Neural cell (in vitro differentiated cells): Measurements from ENCODE around the gene LYSMD3. TPM values are rescaled to one million over a fixed set of nuclear protein-coding genes. Genes with fewer than 3 reads are reported as not detected.
A peak's percentile ranks its signal among the peaks of the same experiment; 100 is the strongest.

Experiments
- H2AFZ ChIP-seq: fragments of 200-600, 300-800 bp; sonication (generic), shearing (Covaris generic); 2 replicates; pipeline ENCODE4 v1.6.0; 2014; ENCODE audit warnings: low read depth, mild to moderate bottlenecking, antibody characterized with exemption, low read length, moderate library complexity
- H3F3A ChIP-seq: fragments of 200-600 bp; shearing (Covaris generic); 2 replicates; pipeline ENCODE4 v1.6.1; 2016; ENCODE audit warnings: mild to moderate bottlenecking, moderate library complexity, mixed read lengths, antibody characterized with exemption, low read length; ENCODE audit not compliant: insufficient read depth, poor library complexity, severe bottlenecking
- H3K27ac ChIP-seq: fragments of 200-600, 300-800 bp; sonication (generic), shearing (Covaris generic); 2 replicates; pipeline ENCODE4 v1.5.1; 2014; ENCODE audit warnings: mild to moderate bottlenecking, low read length, moderate library complexity
- H3K27me3 ChIP-seq: fragments of 300-800, 200-600 bp; sonication (generic), shearing (Covaris generic); 2 replicates; pipeline ENCODE4 v1.6.0; 2014; ENCODE audit warnings: mild to moderate bottlenecking, low read depth, low read length, moderate library complexity; ENCODE audit not compliant: insufficient read depth
- H3K36me3 ChIP-seq: fragments of 300-800, 200-600 bp; sonication (generic), shearing (Covaris generic); 2 replicates; pipeline ENCODE4 v1.5.1; 2014; ENCODE audit warnings: mild to moderate bottlenecking, antibody characterized with exemption, low read length, moderate library complexity; ENCODE audit not compliant: insufficient read depth
- H3K4me2 ChIP-seq: fragments of 300-800, 200-600 bp; sonication (generic), shearing (Covaris generic); 2 replicates; pipeline ENCODE4 v1.6.0; 2014; ENCODE audit warnings: mild to moderate bottlenecking, low read length
- H3K4me3 ChIP-seq: fragments of 300-800, 200-600 bp; sonication (generic), shearing (Covaris generic); 2 replicates; pipeline ENCODE4 v1.5.1; 2014; ENCODE audit warnings: mild to moderate bottlenecking, low read length, moderate library complexity
- H3K79me2 ChIP-seq: fragments of 200-600 bp; shearing (Covaris generic); replicated peaks from 2 replicates; pipeline ENCODE4 v1.6.0; 2014; ENCODE audit warnings: mild to moderate bottlenecking, low read length, moderate library complexity; ENCODE audit not compliant: insufficient read depth
- H3K9ac ChIP-seq: fragments of 300-800, 200-600 bp; sonication (generic), shearing (Covaris generic); 2 replicates; pipeline ENCODE4 v1.6.1; 2016; ENCODE audit warnings: mild to moderate bottlenecking, low read length, mixed read lengths
- H3K9me2 ChIP-seq: fragments of 200-600 bp; shearing (Covaris generic); 2 replicates; pipeline ENCODE4 v1.6.1; 2016; ENCODE audit warnings: mild to moderate bottlenecking, low read length, mixed read lengths; ENCODE audit not compliant: insufficient read depth
- H3K9me3 ChIP-seq: fragments of 200-600, 300-800 bp; sonication (generic), shearing (Covaris generic); 2 replicates; pipeline ENCODE4 v1.6.1; 2016; ENCODE audit warnings: mild to moderate bottlenecking, mixed run types, low read length, moderate library complexity, mixed read lengths
- H4K20me1 ChIP-seq: fragments of 200-600 bp; shearing (Covaris generic); 2 replicates; pipeline ENCODE4 v1.6.1; 2016; ENCODE audit warnings: mild to moderate bottlenecking, mixed run types; ENCODE audit not compliant: insufficient read depth
- CTCF ChIP-seq: fragments of 450-650 bp; IDR thresholded peaks from 2 replicates; pipeline ENCODE4 v1.5.1; 2014; ENCODE audit warnings: antibody characterized with exemption, mild to moderate bottlenecking, moderate library complexity; ENCODE audit not compliant: poor library complexity, severe bottlenecking
- EP300 ChIP-seq: fragments of 450-650 bp; conservative IDR thresholded peaks from 2 replicates; pipeline ENCODE4 v1.6.1; 2014; ENCODE audit warnings: antibody characterized with exemption, mild to moderate bottlenecking, moderate library complexity; ENCODE audit not compliant: poor library complexity, severe bottlenecking
- EZH2 ChIP-seq: fragments of 200-600, 300-800 bp; shearing (Covaris generic), sonication (generic); IDR thresholded peaks from 2 replicates; pipeline ENCODE4 v1.6.1; 2014; ENCODE audit warnings: antibody characterized with exemption, low read length, borderline replicate concordance, mild to moderate bottlenecking; ENCODE audit not compliant: insufficient read depth, poor library complexity, severe bottlenecking
- MXI1 ChIP-seq: fragments of 450-650 bp; conservative IDR thresholded peaks from 2 replicates; pipeline ENCODE4 v1.6.1; 2014; ENCODE audit warnings: antibody characterized with exemption, mild to moderate bottlenecking; ENCODE audit not compliant: poor library complexity, severe bottlenecking
- POLR2AphosphoS5 ChIP-seq: IDR thresholded peaks from 2 replicates; pipeline ENCODE4 v1.6.1; 2012
- RAD21 ChIP-seq: fragments of 450-650 bp; conservative IDR thresholded peaks from 2 replicates; pipeline ENCODE4 v1.6.1; 2014; ENCODE audit warnings: antibody characterized with exemption, mild to moderate bottlenecking, moderate library complexity
- SMC3 ChIP-seq: fragments of 450-650 bp; conservative IDR thresholded peaks from 2 replicates; pipeline ENCODE4 v1.6.1; 2014; ENCODE audit warnings: antibody characterized with exemption, mild to moderate bottlenecking, moderate library complexity; ENCODE audit not compliant: poor library complexity
- TAF1 ChIP-seq: IDR thresholded peaks from 2 replicates; pipeline ENCODE4 v1.6.1; 2012; ENCODE audit warnings: low read depth
- polyA plus RNA-seq: library from polyadenylated mRNA; depleted of rRNA; stranded (reverse); fragments of >200 nt; gene quantifications from 2 replicates; pipeline ENCODE4 v1.2.3, GENCODE V29; 2014
- TF ChIP-seq, protein P1 (sequence below): IDR thresholded peaks from 2 replicates; pipeline ENCODE4 v1.6.1; 2012; ENCODE audit warnings: borderline replicate concordance

LYSMD3 gene
- polyA plus RNA-seq, 1 donor from 2014 or later = 11.1 TPM

DNA sequence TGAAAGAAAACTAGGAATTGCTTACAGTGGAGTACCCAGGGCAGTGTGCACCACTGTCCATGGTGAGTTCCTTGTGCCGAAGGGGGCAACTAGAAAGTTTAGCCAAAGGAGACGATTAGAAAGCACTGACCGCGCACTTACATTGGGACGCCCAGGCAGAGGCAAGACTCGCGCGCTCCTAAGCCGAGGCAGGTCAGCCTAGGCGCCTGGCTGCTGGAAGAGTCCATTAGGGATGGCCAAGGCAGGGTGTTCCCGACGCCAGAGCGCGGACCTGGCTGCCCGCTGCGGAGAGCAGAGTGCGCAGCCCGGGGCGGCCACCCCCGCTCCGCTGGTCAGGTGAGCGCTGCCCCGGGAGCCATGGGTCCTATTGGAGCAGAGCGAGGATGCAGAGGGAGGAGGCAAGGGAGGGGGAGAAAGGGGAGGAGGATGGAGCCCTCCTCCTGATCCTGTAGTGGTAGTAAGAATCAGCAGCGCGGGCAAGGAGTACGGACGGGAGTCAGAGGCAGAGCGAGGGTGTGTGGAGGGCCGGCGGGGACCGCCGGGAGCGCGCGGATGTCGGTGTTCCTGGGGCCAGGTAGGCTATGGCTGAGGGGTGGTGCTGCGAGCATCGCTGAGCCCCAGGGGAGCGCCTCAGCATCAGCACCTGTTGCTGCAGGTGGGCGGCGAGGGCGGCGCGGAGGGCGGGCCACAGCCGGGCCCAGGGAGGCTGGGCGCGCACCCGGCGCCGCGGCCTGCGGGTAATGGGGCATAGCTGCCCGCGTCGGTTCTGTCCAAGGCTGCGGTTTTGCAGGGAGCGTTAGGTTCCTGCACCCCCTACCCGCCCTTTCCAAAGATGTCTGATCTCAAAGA lies 29.2 kb upstream of the LYSMD3 start, which contains the start of gene ADGRV1 (continued):
- peak; percentile 20 for TF ChIP-seq CTCF
- no peak for TF ChIP-seq RAD21
- peak; percentile 3 for TF ChIP-seq POLR2AphosphoS5

DNA sequence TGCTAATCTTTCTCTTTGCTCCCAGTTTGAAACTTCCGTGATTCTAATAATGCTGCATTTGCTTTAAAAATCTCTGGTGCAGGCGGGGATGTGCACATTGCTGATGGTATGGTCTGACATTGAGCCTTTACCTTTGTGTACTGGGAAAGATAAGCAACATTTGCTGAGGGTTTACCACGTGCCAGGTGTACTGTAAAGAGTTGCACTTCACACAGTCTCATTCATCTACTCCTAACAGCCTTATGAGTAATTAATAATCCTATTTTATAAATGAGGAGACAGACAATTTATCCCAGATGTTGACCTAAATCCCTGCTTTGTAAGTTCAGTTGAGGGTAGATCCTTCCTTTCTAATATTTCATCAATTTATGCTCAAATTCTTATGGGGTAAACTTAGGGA lies 28.5 kb upstream of the LYSMD3 start:
- Histone ChIP-seq H3K27ac (no peak overlapping the region), H3K36me3 (no peaks in the 10 kb centered on the region), H3K27me3 (peaks cover 30% of the 10 kb centered on the region), H3K4me3 (peak overlapping the region; percentile 73), H4K20me1 (no peaks in the 10 kb centered on the region), H3K9me3 (no peaks in the 10 kb centered on the region), H2AFZ (no peak overlapping the region), H3K9me2 (no peaks in the 10 kb centered on the region), H3K4me2 (peak overlapping the region; percentile 99), H3K79me2 (peaks cover 22% of the 10 kb centered on the region), H3F3A (no peaks in the 10 kb centered on the region), H3K9ac (peak overlapping the region; percentile 43)
- TF ChIP-seq SMC3 (no peak), EP300 (no peak), TAF1 (no peak), RAD21 (no peak), CTCF (no peak), POLR2AphosphoS5 (no peak), MXI1 (no peak), EZH2 (no peak)
- TF ChIP-seq, protein P1, sequence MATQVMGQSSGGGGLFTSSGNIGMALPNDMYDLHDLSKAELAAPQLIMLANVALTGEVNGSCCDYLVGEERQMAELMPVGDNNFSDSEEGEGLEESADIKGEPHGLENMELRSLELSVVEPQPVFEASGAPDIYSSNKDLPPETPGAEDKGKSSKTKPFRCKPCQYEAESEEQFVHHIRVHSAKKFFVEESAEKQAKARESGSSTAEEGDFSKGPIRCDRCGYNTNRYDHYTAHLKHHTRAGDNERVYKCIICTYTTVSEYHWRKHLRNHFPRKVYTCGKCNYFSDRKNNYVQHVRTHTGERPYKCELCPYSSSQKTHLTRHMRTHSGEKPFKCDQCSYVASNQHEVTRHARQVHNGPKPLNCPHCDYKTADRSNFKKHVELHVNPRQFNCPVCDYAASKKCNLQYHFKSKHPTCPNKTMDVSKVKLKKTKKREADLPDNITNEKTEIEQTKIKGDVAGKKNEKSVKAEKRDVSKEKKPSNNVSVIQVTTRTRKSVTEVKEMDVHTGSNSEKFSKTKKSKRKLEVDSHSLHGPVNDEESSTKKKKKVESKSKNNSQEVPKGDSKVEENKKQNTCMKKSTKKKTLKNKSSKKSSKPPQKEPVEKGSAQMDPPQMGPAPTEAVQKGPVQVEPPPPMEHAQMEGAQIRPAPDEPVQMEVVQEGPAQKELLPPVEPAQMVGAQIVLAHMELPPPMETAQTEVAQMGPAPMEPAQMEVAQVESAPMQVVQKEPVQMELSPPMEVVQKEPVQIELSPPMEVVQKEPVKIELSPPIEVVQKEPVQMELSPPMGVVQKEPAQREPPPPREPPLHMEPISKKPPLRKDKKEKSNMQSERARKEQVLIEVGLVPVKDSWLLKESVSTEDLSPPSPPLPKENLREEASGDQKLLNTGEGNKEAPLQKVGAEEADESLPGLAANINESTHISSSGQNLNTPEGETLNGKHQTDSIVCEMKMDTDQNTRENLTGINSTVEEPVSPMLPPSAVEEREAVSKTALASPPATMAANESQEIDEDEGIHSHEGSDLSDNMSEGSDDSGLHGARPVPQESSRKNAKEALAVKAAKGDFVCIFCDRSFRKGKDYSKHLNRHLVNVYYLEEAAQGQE = no peak
